Left cardiac atrium (tissue), 4 donors: Measurements from ENCODE around the gene AMPD2. TPM values are rescaled to one million over a fixed set of nuclear protein-coding genes. Genes with fewer than 3 reads are reported as not detected.

Experiments
- ATAC-seq, 2 donors: fragments of 200-7000 bp; cut with Tn5 transposase; one replicate each; pipeline ENCODE4 v1.9.1; 2020; ENCODE audit warnings: mild to moderate bottlenecking in 2 of 2, moderate library complexity in 2 of 2
- DNase-seq: peaks from one replicate; pipeline ENCODE4 v3.0.0-alpha.2; 2020
- intact Hi-C, 2 donors: fragments of 100-400 bp; cut with DNase I; formaldehyde crosslinking; loops; one replicate each; pipeline versions ENCODE4 v1.14.1 to v1.15.1; 2022 to 2023
- total RNA-seq, 2 donors: library from RNA; stranded (reverse); fragmentation: NEBNext Ultra II Directional; extraction: Animal tissue kit (Norgen Biotek cat#: 25700); gene quantifications; one replicate each; pipeline ENCODE4 v1.2.1, GENCODE V29; 2021
- donor health status: DM: no; HTN: yes; CAD: no.
- donor health status: DM: no; HTN: yes; CAD: no; lungs with severe emphysema.
- donor health status: DM: yes; HTN: yes; CAD: no.
- donor health status: Dilated cardiomyopathy.

The AMPD2 gene
- total RNA-seq, 2 donors from 2014 or later = 13.1 to 25.8 TPM

- intact Hi-C loops = no loop called here
- ATAC-seq (no peak), DNase-seq (peak; percentile 33)
These were observed 6.1 kb upstream of the AMPD2 start for GRCh38 chr1:109613361-109614147.

GRCh38 chr1:109615879-109616278 is 3.8 kb upstream of the AMPD2 start:
- ATAC-seq (peak in 1 of 2 donors; percentile 10), DNase-seq (peak; percentile 38)
- intact Hi-C loops = no loop called here

- intact Hi-C loops = no loop called here
- ATAC-seq = no peak
- no peak for DNase-seq
These were observed 3.2 kb upstream of the AMPD2 start for GRCh38 chr1:109616391-109616790.

GRCh38 chr1:109617291-109617801 is 2.3 kb upstream of the AMPD2 start:
- peak in 1 of 2 donors; percentile 2 for ATAC-seq
- intact Hi-C loops = no loop called here
- DNase-seq = no peak

- intact Hi-C loops = no loop called here
- no peak for ATAC-seq
These were observed 719 bp upstream of the AMPD2 start for GRCh38 chr1:109618661-109619575.

GRCh38 chr1:109620401-109620791 is 759 bp downstream of the AMPD2 start:
- DNase-seq (peak; percentile 54), ATAC-seq (peak; percentile 32 to 51)
- intact Hi-C loops = loop anchor here in 1 of 2 donors (2.0 kb wide), 1 partner anchor 74 kb away; no protein-coding TSS in a partner anchor

More at GRCh38 chr1:109618661-109619575, 719 bp upstream of the AMPD2 start:
- DNase-seq = no peak

GRCh38 chr1:109620841-109621286 is 1.2 kb downstream of the AMPD2 start:
- intact Hi-C loops = loop anchor here in 1 of 2 donors (2.0 kb wide), 1 partner anchor 74 kb away; no protein-coding TSS in a partner anchor
- ATAC-seq = peak; percentile 82 to 85

GRCh38 chr1:109621379-109622136 is 1.9 kb downstream of the AMPD2 start:
- intact Hi-C loops = loop anchor here in 1 of 2 donors (2.0 kb wide), 1 partner anchor 75 kb away; no protein-coding TSS in a partner anchor
- DNase-seq (peak; percentile 21), ATAC-seq (no peak)

More at GRCh38 chr1:109620841-109621286, 1.2 kb downstream of the AMPD2 start:
- DNase-seq = peak; percentile 98

GRCh38 chr1:109622137-109622892 is 2.7 kb downstream of the AMPD2 start:
- DNase-seq (no peak), ATAC-seq (no peak)
- intact Hi-C loops = no loop called here

GRCh38 chr1:109622895-109623294 is 3.3 kb downstream of the AMPD2 start:
- ATAC-seq (no peak), DNase-seq (no peak)
- intact Hi-C loops = no loop called here

GRCh38 chr1:109623601-109624161 is 4.0 kb downstream of the AMPD2 start:
- intact Hi-C loops = no loop called here
- peak; percentile 35 for DNase-seq
- ATAC-seq = no peak

- ATAC-seq (no peak), DNase-seq (peak; percentile 21)
- intact Hi-C loops = loop anchor here in 1 of 2 donors (5.0 kb wide), 1 partner anchor 77 kb away; the partner anchor contains the start of gene GNAI3
These were observed 4.8 kb downstream of the AMPD2 start for GRCh38 chr1:109624201-109625010.

- intact Hi-C loops = loop anchor here in 1 of 2 donors (5.0 kb wide), 1 partner anchor 78 kb away; the partner anchor contains the start of gene GNAI3
- DNase-seq (no peak), ATAC-seq (no peak)
These were observed 5.5 kb downstream of the AMPD2 start for GRCh38 chr1:109625176-109625575.

GRCh38 chr1:109625601-109626560 is 6.2 kb downstream of the AMPD2 start:
- ATAC-seq = no peak
- peak; percentile 30 for DNase-seq
- intact Hi-C loops = loop anchor here in 1 of 2 donors (5.0 kb wide), 1 partner anchor 79 kb away; the partner anchor contains the start of gene GNAI3

GRCh38 chr1:109626682-109627408 is 7.2 kb downstream of the AMPD2 start:
- intact Hi-C loops = loop anchor here in 1 of 2 donors (5.0 kb wide), 1 partner anchor 80 kb away; the partner anchor contains the start of gene GNAI3
- DNase-seq = no peak
- ATAC-seq = no peak
